DOHH2 (cell line): Measurements from ENCODE around the gene ITGA11.

ENCODE experiments used
- H3F3A ChIP-seq: fragments of 200-600 bp; sonication (generic), shearing (Covaris generic); 2 replicates; pipeline ENCODE4 v1.6.0; 2016; ENCODE audit warnings: antibody characterized with exemption, mild to moderate bottlenecking; ENCODE audit not compliant: control insufficient read depth, insufficient read depth
- H3K27ac ChIP-seq: fragments of 200-600 bp; sonication (generic); 2 replicates; pipeline ENCODE4 v1.5.1; 2014; ENCODE audit warnings: low read depth, mild to moderate bottlenecking, low read length, moderate library complexity
- H3K27me3 ChIP-seq: fragments of 200-600 bp; sonication (generic); 2 replicates; pipeline ENCODE4 v1.6.1; 2014; ENCODE audit warnings: mild to moderate bottlenecking, low read length, mixed read lengths; ENCODE audit not compliant: control insufficient read depth
- H3K36me3 ChIP-seq: fragments of 200-600 bp; sonication (generic); 2 replicates; pipeline ENCODE4 v1.6.1; 2014; ENCODE audit warnings: mild to moderate bottlenecking, low read length, moderate library complexity, mixed read lengths; ENCODE audit not compliant: control insufficient read depth
- H3K4me1 ChIP-seq: fragments of 200-600 bp; sonication (generic); 2 replicates; pipeline ENCODE4 v1.6.1; 2014; ENCODE audit warnings: mild to moderate bottlenecking, low read length, mixed read lengths; ENCODE audit not compliant: control insufficient read depth
- H3K4me2 ChIP-seq: fragments of 200-600 bp; sonication (generic); 2 replicates; pipeline ENCODE4 v1.6.0; 2014; ENCODE audit warnings: mild to moderate bottlenecking, low read length, moderate library complexity
- H3K4me3 ChIP-seq: fragments of 200-600 bp; sonication (generic); 2 replicates; pipeline ENCODE4 v1.5.1; 2014; ENCODE audit warnings: mild to moderate bottlenecking, low read length, mixed read lengths
- H3K79me2 ChIP-seq: fragments of 200-600 bp; sonication (generic); 2 replicates; pipeline ENCODE4 v1.6.1; 2014; ENCODE audit warnings: mild to moderate bottlenecking, low read length, mixed read lengths; ENCODE audit not compliant: control insufficient read depth
- H3K9me2 ChIP-seq: fragments of 200-600 bp; sonication (generic); replicated peaks from 2 replicates; pipeline ENCODE4 v1.6.1; 2014; ENCODE audit warnings: mild to moderate bottlenecking, low read length, mixed read lengths; ENCODE audit not compliant: control insufficient read depth
- H3K9me3 ChIP-seq: fragments of 200-600 bp; sonication (generic); 2 replicates; pipeline ENCODE4 v1.6.1; 2014; ENCODE audit warnings: antibody characterized with exemption, low read length, mixed read lengths; ENCODE audit not compliant: control insufficient read depth, insufficient read depth
- H4K20me1 ChIP-seq: fragments of 200-600 bp; sonication (generic); 2 replicates; pipeline ENCODE4 v1.6.0; 2014; ENCODE audit warnings: low read depth, mild to moderate bottlenecking, antibody characterized with exemption, low read length, moderate library complexity; ENCODE audit not compliant: control insufficient read depth, insufficient read depth
- EZH2phosphoT487 ChIP-seq: fragments of 200-600 bp; sonication (generic); IDR thresholded peaks from 2 replicates; pipeline ENCODE4 v1.6.1; 2017; ENCODE audit warnings: borderline replicate concordance, mild to moderate bottlenecking, antibody characterized with exemption, low read length, moderate library complexity, mixed read lengths
- TF ChIP-seq, protein P1 (sequence below): fragments of 200-600 bp; sonication (generic); IDR thresholded peaks from one replicate; pipeline ENCODE4 v1.5.1; 2014; ENCODE audit warnings: antibody characterized with exemption, mild to moderate bottlenecking, low read depth, low read length; ENCODE audit not compliant: poor library complexity, severe bottlenecking

The ITGA11 gene

DNA sequence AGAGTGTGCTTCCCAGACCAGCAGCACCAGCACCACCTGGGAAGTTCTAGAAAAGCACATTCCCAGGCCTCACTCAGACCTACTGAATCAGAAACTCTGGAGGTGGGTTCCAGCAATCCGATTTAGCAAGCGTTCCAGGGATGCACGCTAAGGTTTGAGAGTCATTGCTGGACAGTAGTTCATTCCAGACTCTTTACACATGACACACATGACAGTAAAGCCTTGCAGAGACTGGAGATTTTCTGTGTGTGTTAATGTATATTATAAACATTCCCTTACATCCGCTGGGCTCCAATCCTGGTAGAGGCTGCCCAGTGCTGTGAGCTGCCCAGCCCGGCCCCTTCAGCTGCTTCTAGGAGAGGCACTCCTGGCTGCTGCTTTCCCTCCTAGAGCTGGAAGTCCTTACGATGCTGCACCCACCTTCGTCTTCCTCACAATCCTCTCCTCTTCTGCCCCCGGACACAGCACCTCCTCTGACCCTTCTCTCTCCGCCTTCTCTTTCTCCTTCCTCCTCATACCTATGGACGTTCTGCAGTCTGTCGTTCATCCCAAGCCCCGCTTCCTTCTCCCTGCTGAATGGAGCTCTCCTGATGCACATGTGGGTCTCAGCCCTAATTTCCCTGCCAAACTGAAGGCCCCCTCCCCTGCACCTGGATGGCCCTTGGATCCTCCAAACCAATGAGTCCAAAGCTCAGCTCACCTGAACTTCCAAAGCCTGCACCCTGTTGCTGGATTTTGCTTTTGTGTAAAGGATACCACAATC is 44.4 kb downstream of the ITGA11 start:
- Histone ChIP-seq H3K9me3 (0 out of 2 replicates have a peak, but pooled peaks cover 3% of the 10 kb centered on the region), H4K20me1 (no peaks in the 10 kb centered on the region), H3K9me2 (no peaks in the 10 kb centered on the region), H3K4me2 (no peak overlapping the region), H3K79me2 (no peaks in the 10 kb centered on the region), H3K4me1 (no peaks in the 10 kb centered on the region), H3K27ac (no peak overlapping the region), H3K4me3 (no peak overlapping the region), H3F3A (no peaks in the 10 kb centered on the region), H3K27me3 (peaks cover 7% of the 10 kb centered on the region), H3K36me3 (no peaks in the 10 kb centered on the region)
- TF ChIP-seq, protein P1, sequence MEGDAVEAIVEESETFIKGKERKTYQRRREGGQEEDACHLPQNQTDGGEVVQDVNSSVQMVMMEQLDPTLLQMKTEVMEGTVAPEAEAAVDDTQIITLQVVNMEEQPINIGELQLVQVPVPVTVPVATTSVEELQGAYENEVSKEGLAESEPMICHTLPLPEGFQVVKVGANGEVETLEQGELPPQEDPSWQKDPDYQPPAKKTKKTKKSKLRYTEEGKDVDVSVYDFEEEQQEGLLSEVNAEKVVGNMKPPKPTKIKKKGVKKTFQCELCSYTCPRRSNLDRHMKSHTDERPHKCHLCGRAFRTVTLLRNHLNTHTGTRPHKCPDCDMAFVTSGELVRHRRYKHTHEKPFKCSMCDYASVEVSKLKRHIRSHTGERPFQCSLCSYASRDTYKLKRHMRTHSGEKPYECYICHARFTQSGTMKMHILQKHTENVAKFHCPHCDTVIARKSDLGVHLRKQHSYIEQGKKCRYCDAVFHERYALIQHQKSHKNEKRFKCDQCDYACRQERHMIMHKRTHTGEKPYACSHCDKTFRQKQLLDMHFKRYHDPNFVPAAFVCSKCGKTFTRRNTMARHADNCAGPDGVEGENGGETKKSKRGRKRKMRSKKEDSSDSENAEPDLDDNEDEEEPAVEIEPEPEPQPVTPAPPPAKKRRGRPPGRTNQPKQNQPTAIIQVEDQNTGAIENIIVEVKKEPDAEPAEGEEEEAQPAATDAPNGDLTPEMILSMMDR: no peak
- TF ChIP-seq EZH2phosphoT487: no peak

DNA sequence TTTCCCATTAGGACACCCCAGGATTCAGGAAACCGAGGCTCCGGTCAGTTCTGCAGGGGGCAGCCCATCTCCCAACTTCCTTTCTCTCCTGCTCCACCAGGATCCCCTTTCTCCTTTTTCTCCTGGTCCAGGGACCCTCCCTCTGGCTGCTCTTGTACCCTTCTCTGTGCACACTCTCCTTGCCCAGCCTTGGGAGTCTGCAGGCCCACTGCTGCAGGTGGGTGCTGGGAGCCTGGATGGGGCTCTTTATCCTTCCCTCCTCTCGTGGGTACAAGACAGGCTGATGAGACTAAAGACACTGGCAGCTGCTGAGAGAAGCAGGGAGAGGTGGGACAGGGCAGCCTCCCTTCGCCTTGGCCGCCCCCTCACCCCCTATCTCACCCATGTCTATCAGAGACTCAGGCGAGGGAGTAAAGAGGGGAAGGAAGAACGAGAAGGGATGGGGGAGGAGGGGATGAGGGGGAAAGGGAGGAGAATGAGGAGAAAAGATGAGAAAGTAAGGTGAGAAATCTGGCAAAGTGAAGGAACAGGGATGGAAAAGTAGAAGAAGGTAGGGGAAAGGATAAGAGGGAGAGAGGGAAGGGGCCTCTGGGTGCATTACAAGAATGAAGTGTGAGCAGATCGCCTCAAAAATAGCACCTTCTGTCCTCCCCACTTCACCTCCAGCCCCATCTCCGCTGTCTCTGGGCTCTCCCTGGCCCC is 45.2 kb downstream of the ITGA11 start:
- TF ChIP-seq EZH2phosphoT487: no peak
- TF ChIP-seq, protein P1: no peak
- H3F3A ChIP-seq: no peaks in the 10 kb centered on the region
- no peak overlapping the region for H3K4me3 ChIP-seq
- H3K36me3 ChIP-seq: no peaks in the 10 kb centered on the region
- H3K79me2 ChIP-seq: no peaks in the 10 kb centered on the region
- no peaks in the 10 kb centered on the region for H3K9me2 ChIP-seq
- peaks cover 2% of the 10 kb centered on the region for H3K27me3 ChIP-seq
- H3K27ac ChIP-seq: no peak overlapping the region
- no peaks in the 10 kb centered on the region for H4K20me1 ChIP-seq
- no peaks in the 10 kb centered on the region for H3K4me1 ChIP-seq
- no peak overlapping the region for H3K4me2 ChIP-seq
- H3K9me3 ChIP-seq: 0 out of 2 replicates have a peak, but pooled peaks cover 3% of the 10 kb centered on the region

DNA sequence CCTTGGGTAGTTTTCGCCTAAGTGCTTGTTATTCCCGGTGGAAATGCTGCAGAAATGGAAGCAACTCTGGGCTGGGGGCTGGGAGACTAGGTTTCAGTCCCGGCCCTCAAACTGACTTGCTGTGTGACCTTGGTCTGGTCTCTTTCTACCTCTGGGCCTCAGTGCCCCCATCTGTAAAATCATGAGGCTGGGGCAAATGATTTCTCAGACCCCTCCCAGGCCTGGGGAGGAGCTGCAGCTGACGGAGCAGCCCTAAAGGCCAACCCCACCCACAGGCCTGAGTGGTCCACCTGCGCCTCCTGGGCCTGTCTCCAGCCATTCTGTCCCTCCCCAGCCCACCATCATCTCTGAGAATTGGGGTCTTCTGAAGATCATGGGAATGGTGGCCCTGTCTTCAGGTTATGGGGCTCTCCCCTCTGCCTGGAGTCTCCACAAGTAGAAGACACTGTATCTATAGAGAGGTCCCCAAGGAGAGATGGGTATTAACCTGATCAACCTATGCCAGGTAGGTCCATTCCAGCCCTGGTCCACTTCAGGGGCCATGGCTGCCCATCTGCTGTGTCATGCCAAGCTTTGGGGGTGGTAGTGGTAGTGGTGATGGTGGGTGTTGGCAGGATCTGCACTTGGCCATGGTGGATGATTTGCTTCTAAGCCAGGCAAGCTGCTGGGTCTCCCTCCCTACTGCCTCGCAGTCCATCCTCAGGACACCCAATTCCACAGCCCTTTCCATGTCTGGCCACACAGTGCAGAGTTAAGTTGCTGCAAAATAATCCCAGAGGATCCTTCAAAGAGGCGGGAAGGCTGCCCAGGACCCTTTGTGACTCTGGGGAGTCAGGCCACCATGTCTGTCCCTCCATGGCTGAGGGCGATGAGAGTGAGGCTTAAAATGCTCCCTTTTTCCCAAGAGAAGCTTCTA is 46.0 kb downstream of the ITGA11 start:
- H3K4me3 ChIP-seq: no peak overlapping the region
- H3F3A ChIP-seq: no peaks in the 10 kb centered on the region
- H3K4me2 ChIP-seq: no peak overlapping the region
- H3K79me2 ChIP-seq: no peaks in the 10 kb centered on the region
- H3K9me3 ChIP-seq: 0 out of 2 replicates have a peak, but pooled peaks cover 3% of the 10 kb centered on the region
- no peak for TF ChIP-seq EZH2phosphoT487
- TF ChIP-seq, protein P1: no peak
- no peaks in the 10 kb centered on the region; the same call in none of the 2 replicates for H3K27me3 ChIP-seq
- no peaks in the 10 kb centered on the region for H3K36me3 ChIP-seq
- H3K9me2 ChIP-seq: no peaks in the 10 kb centered on the region
- no peaks in the 10 kb centered on the region for H4K20me1 ChIP-seq
- H3K4me1 ChIP-seq: no peaks in the 10 kb centered on the region
- H3K27ac ChIP-seq: no peak overlapping the region
